HCEC 1CT (cell line): ENCODE measurements around the gene PIAS4.

Experiments used
- DNase-seq: peaks from one replicate; pipeline ENCODE4 v3.0.0-alpha.2; 2017

PIAS4 gene

GRCh38 chr19:4023600-4024398, 16.3 kb downstream of the PIAS4 start:
- DNase-seq: no peak

DNA sequence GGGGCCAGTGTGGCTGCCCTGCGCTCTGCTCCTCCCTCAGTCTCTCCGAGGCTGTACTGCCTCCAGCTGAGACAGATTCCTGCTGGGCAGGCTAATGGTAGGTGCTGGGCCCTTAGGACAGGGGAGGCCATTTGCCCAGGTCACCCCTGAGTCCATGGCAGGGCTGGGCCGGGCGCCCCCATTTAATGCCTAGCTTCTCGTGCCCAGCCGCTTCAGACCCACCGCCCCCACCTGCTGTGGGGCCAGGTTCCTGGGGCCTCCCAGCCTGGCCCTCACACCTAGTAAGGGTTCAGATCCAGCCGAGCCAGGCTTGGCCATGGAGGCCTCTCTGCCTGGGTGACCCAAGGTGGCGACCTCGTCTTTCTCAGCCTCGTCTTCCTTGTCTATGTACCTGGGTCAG, 17.8 kb downstream of the PIAS4 start:
- no peak for DNase-seq

DNA sequence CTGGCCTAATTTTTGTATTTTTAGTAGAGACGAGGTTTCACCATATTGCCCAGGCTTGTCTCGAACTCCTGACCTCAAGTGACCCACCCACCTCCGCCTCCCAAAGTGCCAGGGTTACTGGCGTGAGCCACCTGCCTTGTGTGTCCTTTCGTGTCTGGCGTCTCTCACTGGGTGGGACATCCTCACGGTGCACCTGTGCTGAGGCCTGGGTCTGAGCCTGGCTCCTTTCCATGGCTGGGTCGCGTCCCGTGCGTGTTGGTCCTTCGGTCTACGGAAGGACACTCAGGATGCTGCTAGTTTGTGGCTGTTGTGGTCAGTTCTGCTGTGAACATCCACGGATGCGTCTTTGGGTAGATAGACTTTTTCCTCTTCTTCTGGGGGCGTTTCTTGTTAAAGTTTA, 19.6 kb downstream of the PIAS4 start:
- DNase-seq: no peak

GRCh38 chr19:4028334-4029246, 21.1 kb downstream of the PIAS4 start:
- no peak for DNase-seq

- DNase-seq: no peak
These were observed 21.7 kb downstream of the PIAS4 start for GRCh38 chr19:4029247-4029614.

- DNase-seq: no peak
These were observed 23.0 kb downstream of the PIAS4 start for GRCh38 chr19:4030552-4030951.

DNA sequence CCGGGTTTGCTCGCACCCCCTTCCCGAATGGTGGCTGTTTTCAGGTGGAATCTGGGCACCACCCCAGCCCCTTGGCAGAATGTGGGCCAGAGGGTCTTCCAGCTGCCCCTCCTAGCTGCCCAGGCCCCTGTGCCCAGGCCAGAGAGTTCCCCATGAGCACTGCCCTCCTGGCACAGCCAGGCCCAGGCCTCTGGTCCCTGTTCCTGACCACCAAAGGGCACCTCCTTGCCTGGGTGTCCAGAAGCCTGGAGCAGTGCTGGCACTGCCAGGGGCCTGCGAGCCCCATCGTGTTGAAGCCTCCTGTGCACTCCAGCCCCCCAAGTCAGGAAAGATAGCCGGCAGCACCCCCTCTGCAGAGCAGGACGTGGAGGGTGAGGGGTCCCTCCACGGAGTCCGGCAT, 23.4 kb downstream of the PIAS4 start:
- DNase-seq: no peak

DNA sequence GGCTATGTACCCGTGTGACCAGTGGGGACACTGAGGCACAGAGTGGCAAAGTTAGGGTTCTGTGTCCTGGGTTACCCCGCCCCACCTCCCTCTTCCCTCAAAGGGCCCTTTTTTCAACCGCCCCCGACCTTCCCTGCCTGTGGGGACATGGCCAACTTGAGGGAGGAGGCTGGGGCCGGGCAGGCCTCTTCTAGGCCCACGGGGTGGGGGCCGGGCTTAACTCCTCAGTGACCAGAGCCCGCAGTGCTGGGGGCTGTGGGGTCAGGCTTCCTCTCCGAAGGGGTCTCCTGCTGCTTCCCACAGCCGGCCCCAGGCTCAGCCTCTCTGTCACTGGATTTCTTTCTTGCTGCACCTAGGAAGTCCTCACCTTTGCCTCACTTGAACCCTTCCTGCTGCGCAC, 23.9 kb downstream of the PIAS4 start:
- DNase-seq: no peak

DNA sequence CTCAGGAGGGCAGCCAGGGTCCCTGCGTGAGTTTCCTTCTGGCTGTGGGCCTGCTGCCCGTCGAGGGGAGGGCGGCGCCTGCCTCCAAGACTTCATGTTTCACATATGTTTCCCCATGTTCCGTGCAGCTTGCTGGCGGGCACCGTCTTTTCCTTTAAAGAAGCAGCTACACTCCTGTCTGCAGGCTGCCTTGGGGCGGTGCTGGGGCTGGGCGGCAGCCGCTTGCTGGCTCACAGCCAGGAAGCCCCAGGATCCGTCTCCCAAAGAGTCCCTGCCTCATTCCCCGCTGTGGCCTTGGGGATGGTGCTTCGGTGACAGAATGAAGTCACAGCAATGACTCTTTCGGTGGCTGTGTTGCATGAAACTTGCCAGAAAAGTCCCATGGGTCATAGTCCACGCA, 24.9 kb downstream of the PIAS4 start:
- DNase-seq: no peak

DNA sequence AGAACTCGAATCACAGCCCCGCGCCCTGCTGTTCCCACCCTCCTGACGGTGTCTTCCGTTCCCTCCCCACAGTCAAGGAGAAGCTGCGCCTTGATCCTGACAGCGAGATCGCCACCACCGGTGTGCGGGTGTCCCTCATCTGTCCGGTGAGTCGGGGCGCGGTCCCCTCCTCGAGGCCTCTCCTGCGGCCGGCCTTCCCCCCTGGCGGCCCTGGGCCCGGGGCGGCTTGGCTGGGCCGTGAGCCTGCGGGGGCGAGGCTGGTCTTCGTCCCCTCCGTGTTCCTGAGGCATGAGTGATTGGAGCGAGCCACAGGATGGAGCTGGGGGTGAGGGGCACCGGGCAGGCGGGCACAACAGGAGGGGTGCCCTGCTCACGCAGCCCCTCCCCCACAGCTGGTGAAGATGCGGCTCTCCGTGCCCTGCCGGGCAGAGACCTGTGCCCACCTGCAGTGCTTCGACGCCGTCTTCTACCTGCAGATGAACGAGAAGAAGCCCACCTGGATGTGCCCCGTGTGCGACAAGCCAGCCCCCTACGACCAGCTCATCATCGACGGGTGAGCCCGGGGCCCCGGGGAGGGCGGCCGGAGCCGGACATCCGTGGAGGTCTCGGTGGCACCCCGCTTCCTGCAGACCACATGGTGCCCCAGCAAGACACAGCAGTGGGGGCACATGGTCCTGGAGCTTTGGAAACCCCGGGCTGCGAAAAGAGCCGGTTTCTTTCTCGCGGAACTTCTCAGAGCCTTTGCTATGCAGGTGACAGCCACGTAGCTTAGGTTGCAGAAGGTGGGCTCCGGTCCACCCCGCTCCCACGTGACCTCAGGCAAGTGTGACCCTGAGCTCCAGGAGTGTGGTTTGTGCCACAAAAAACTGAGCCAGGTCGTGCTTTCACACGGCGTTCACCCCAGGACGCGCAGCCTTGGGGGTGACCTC, 25.8 kb downstream of the PIAS4 start:
- DNase-seq: no peak

- DNase-seq: no peak
These were observed 26.8 kb downstream of the PIAS4 start for GRCh38 chr19:4034048-4035017.

GRCh38 chr19:4035018-4035566, 27.6 kb downstream of the PIAS4 start:
- no peak for DNase-seq

- DNase-seq: no peak
These were observed 28.0 kb downstream of the PIAS4 start for GRCh38 chr19:4035582-4035981.

- no peak for DNase-seq
These were observed 29.2 kb downstream of the PIAS4 start for GRCh38 chr19:4036576-4037300.

- no peak for DNase-seq
These were observed 29.9 kb downstream of the PIAS4 start for GRCh38 chr19:4037301-4037949.

DNA sequence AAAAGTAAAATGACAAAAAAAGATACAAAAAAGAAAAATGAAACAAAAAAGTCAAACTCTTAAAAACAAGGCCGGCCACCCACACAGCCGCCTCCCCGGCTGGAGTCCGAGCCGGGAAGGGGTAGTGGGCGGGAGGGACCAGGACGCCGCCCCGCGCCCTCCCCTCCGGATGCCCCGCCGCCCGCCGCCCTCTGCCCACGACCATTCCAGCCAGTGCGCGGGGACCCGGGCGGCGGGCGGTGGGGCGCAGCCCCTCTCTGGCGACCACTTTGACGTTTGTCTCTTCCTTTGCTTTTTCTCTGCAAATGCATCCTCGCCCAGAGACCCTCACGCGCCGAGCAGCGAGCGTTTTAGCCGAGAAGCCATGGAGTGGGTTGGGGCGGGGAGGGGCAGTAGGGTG, 30.5 kb downstream of the PIAS4 start:
- no peak for DNase-seq

DNA sequence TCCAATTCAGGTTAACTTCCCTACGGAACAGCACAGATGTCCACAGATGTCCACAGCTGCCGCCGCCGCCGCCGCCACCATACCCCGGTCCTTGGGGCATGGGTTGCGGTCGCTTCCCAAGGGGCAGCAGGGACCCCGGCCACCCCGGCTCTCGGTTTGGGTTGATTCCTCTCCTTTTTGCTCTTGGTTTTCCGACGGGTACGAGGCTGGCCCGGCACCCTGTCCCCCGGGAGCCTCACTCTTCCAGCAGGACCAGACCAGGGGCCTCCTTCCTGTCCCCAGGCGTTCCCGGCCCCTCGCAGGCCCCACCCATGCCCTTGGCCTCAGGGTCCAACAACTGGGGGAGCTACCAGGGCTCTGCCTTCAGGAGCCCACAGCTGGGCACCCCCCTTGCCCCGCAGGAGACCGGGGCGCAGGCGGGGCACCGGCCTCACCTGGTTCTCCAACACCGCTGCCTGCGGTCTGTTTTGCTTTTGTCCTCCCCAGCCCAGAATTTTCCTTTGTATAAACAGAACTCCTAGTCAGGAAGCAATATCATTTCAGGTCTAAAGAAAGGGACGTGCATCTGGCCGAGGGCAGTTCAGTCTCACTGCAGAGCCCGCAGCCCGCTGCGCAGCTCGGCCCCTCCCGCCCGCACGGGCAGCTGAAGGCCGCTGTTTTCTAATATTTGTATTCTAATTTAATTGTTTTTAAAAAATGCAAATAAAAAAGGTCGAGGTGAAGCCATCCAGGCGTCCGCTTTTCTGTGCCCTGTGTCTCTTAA, 31.3 kb downstream of the PIAS4 start:
- no peak for DNase-seq

GRCh38 chr19:4042064-4042730, 34.7 kb downstream of the PIAS4 start:
- DNase-seq: no peak

- no peak for DNase-seq
These were observed 35.2 kb downstream of the PIAS4 start for GRCh38 chr19:4042731-4043082.
